Ascending aorta (tissue), 2 donors: ENCODE measurements around the gene CFP. TPM values are rescaled to one million over a fixed set of nuclear protein-coding genes. Genes with fewer than 3 reads are reported as not detected.

ENCODE experiments used
- DNase-seq, 2 donors: peaks; one replicate each; pipeline ENCODE4 v3.0.0-alpha.2; 2019; ENCODE audit warnings: low spot score in 2 of 2
- H3K27ac ChIP-seq, 2 donors: fragments of 200-600 bp; sonication (generic); one replicate each; pipeline ENCODE4 v1.5.1; 2016 to 2017; ENCODE audit warnings: mild to moderate bottlenecking in 1 of 2
- H3K27me3 ChIP-seq: fragments of 200-600 bp; sonication (generic); one replicate; pipeline ENCODE4 v1.5.1; 2017
- H3K36me3 ChIP-seq, 2 donors: fragments of 200-600 bp; sonication (generic); one replicate each; pipeline ENCODE4 v1.5.1; 2016
- H3K4me1 ChIP-seq, 2 donors: fragments of 200-600 bp; sonication (generic); one replicate each; pipeline ENCODE4 v1.5.1; 2016 to 2017; ENCODE audit warnings: mild to moderate bottlenecking in 1 of 2
- H3K4me3 ChIP-seq, 2 donors: fragments of 200-600 bp; sonication (generic); one replicate each; pipeline ENCODE4 v1.5.1; 2016 to 2017; ENCODE audit warnings: mild to moderate bottlenecking in 1 of 2
- H3K9me3 ChIP-seq, 2 donors: fragments of 200-600 bp; sonication (generic); one replicate each; pipeline ENCODE4 v1.5.1; 2016
- intact Hi-C: fragments of 100-400 bp; cut with DNase I; formaldehyde crosslinking; loops from one replicate; pipeline ENCODE4 v1.15.1; 2023
- total RNA-seq: library from RNA; depleted of rRNA; stranded (reverse); fragments of >200 nt; gene quantifications from one replicate; pipeline ENCODE4 v1.1.0, GENCODE V29; 2016
- TF ChIP-seq, protein P1 (sequence below), 3 experiments: fragments of 200-600 bp in 2 of 3; fragments of 450-650 bp in 1 of 3; sonication (generic) in 2 of 3; IDR thresholded peaks; one replicate each; pipeline ENCODE4 v1.5.1; 2016 to 2019; ENCODE audit warnings: antibody characterized with exemption in 3 of 3, mild to moderate bottlenecking in 1 of 3, moderate library complexity in 1 of 3

CFP gene
- total RNA-seq, 1 donor from 2014 or later = 25.4 TPM

DNA sequence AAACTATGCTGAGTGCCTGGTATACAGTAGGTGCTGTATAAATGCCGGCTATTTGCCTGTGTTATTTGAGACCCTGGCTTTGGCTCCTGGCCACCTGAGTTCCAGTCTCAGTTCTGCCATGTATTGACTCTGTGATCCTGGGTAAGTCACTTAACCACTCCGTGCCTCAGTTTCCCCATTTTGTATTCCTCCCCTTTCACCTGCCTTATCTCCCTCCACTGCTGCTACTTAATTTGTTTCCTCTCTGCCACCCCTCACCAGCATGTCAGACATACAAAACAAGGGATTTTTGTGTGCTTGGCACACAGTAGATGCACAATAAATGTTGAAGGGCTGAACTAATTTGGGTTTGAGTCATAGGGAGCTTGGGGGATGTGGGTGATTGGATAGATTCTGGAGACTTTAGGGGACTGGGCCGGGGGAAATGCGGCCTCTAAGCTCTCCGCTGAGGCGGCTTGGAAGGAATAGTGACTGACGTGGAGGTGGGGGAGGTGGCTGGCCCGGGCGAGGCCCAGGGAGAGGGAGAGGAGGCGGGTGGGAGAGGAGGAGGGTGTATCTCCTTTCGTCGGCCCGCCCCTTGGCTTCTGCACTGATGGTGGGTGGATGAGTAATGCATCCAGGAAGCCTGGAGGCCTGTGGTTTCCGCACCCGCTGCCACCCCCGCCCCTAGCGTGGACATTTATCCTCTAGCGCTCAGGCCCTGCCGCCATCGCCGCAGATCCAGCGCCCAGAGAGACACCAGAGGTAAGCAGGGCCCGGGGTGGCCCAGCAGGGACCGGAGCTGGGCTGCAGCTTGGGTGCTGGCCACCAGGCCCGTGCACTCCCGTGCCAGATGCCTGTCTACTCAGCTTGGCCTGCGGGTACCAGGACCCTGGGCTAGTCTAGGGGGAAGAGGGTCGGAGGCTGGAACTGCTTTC is 47.7 kb downstream of the CFP start, which contains the start of gene TIMP1:
Gene TIMP1 (plus strand): TSS at position 706 of the 917 bp plus-strand sequence. CDS start 980 bp downstream, outside the sequence.
- DNase-seq = peak; percentile 86 to 96
- Histone ChIP-seq H3K4me3 (peak within 1 kb of the TSS; percentile 60 to 70), H3K27ac (peak within 1 kb of the TSS; percentile 85 to 90), H3K4me1 (peaks cover 0 to 6% of the 10 kb centered on the region in 2 donors), H3K27me3 (no peaks in the 10 kb centered on the region), H3K9me3 (no peaks in the 10 kb centered on the region), H3K36me3 (peaks cover 5 to 7% of the 10 kb centered on the region in 2 donors)
- TF ChIP-seq, protein P1, sequence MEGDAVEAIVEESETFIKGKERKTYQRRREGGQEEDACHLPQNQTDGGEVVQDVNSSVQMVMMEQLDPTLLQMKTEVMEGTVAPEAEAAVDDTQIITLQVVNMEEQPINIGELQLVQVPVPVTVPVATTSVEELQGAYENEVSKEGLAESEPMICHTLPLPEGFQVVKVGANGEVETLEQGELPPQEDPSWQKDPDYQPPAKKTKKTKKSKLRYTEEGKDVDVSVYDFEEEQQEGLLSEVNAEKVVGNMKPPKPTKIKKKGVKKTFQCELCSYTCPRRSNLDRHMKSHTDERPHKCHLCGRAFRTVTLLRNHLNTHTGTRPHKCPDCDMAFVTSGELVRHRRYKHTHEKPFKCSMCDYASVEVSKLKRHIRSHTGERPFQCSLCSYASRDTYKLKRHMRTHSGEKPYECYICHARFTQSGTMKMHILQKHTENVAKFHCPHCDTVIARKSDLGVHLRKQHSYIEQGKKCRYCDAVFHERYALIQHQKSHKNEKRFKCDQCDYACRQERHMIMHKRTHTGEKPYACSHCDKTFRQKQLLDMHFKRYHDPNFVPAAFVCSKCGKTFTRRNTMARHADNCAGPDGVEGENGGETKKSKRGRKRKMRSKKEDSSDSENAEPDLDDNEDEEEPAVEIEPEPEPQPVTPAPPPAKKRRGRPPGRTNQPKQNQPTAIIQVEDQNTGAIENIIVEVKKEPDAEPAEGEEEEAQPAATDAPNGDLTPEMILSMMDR (IDR thresholded peaks at IDR 0.05) = no peak
- intact Hi-C loops = loop anchor here (1.0 to 5.0 kb wide), 2 partner anchors 21 to 65 kb away; partner anchors contain the start of gene ARAF

DNA sequence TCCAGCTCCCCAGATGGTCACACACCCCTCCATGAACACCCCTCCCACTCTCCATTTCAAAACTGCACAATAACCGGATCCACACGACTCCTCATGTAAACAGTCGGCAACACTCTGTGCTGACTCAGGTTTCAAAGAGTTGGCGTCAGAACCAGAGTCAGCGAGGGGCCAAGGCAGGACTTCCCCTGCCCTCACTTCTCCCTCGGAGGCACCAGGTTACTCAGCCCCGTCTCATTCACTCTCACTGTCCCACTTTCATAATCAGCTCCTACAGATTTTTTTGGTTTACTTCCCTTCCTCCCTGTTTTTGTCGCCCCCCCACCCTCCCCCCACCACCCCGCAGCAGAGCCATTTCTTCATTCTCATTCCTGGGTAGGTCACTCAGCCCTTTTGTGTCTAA is 50.2 kb downstream of the CFP start:
- peaks cover 0 to 4% of the 10 kb centered on the region in 2 donors for H3K4me1 ChIP-seq
- H3K9me3 ChIP-seq = no peaks in the 10 kb centered on the region
- H3K27me3 ChIP-seq = no peaks in the 10 kb centered on the region
- intact Hi-C loops = no loop called here
- TF ChIP-seq, protein P1 (IDR thresholded peaks at IDR 0.05) = no peak
- DNase-seq = no peak
- peak overlapping the region in 1 of 2 donors; percentile 6 for H3K27ac ChIP-seq
- H3K36me3 ChIP-seq = no peaks in the 10 kb centered on the region
- no peak overlapping the region for H3K4me3 ChIP-seq

DNA sequence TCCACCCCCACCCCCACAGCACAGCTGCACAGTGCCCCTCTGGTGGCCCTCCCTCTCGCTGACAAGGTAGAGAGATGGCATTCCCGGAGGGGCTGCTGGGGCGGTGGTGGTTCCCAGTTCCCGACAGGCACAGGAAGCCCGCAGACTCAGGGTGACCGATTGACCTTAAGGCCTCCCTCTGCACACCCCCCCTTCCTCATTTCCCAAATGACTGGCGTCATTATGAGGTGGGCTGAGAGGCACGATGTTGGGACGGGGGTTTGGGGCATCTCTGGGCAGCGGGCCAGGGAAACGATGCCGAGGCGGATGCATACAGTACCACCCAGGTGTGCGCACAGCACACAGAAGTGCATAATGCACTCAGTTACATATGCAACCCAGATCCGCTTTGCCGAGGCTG is 51.0 kb downstream of the CFP start:
- intact Hi-C loops = no loop called here
- Histone ChIP-seq H3K36me3 (no peaks in the 10 kb centered on the region), H3K4me1 (peaks cover 0 to 7% of the 10 kb centered on the region in 2 donors), H3K27me3 (no peaks in the 10 kb centered on the region), H3K9me3 (no peaks in the 10 kb centered on the region), H3K27ac (no peak overlapping the region), H3K4me3 (no peak overlapping the region)
- TF ChIP-seq, protein P1 (IDR thresholded peaks at IDR 0.05) = no peak
- DNase-seq = no peak

DNA sequence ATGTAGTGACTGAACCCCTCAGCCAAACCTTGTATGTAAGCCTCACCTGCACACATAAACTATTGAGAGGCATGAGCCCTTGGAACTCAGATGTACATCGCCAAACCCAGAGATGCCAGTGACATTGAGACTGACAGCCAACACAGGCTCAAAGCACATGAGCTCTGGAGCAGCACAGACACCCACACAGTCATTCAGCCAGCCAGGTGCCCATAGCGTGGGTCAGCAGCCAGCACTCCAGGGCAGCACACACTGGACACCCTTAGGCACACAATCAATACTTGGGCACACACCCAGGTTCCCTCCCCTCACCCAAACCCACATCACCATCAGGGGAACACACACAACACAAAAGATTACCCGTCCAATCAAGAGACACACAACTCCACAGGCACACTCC is 51.8 kb downstream of the CFP start:
- no peak overlapping the region for H3K4me3 ChIP-seq
- no peaks in the 10 kb centered on the region for H3K9me3 ChIP-seq
- peak overlapping the region in 1 of 2 donors; percentile 48 for H3K27ac ChIP-seq
- peaks cover 0 to 7% of the 10 kb centered on the region in 2 donors for H3K4me1 ChIP-seq
- no peaks in the 10 kb centered on the region for H3K36me3 ChIP-seq
- intact Hi-C loops = no loop called here
- no peaks in the 10 kb centered on the region for H3K27me3 ChIP-seq
- DNase-seq = peak in 1 of 2 donors; percentile 47
- TF ChIP-seq, protein P1 (IDR thresholded peaks at IDR 0.05) = no peak

DNA sequence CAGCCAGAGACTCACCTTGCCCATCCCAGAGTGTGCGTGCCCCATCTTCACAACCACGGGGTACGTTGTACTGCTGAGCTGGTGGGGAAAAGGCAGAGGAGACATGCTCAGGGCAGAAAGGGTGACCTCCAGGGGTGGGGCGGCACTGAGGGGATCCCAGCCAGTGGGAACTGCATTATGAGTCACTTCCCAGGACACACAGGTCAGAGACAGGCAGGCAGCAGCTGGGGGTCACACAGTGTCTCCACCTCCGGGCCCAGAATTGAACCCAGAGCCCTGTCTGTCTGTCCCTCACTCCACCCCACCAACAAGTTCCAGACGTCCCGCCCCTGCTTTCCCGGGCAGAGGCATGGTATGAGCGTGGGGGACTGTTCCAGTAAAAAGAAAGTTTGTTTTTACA is 52.3 kb downstream of the CFP start:
- H3K4me1 ChIP-seq = peaks cover 0 to 7% of the 10 kb centered on the region in 2 donors
- H3K36me3 ChIP-seq = no peaks in the 10 kb centered on the region
- no peaks in the 10 kb centered on the region for H3K27me3 ChIP-seq
- TF ChIP-seq, protein P1 (IDR thresholded peaks at IDR 0.05) = no peak
- H3K4me3 ChIP-seq = no peak overlapping the region
- H3K9me3 ChIP-seq = no peaks in the 10 kb centered on the region
- peak overlapping the region in 1 of 2 donors; percentile 48 for H3K27ac ChIP-seq
- intact Hi-C loops = no loop called here
- DNase-seq = peak in 1 of 2 donors; percentile 62
